Left cardiac atrium (tissue), 4 donors: ENCODE results near the gene ATP13A5. TPM values are rescaled to one million over a fixed set of nuclear protein-coding genes. Genes with fewer than 3 reads are reported as not detected.

Source experiments
- ATAC-seq, 2 donors: fragments of 200-7000 bp; cut with Tn5 transposase; one replicate each; pipeline ENCODE4 v1.9.1; 2020; ENCODE audit warnings: mild to moderate bottlenecking in 2 of 2, moderate library complexity in 2 of 2
- DNase-seq: peaks from one replicate; pipeline ENCODE4 v3.0.0-alpha.2; 2020
- intact Hi-C, 2 donors: fragments of 100-400 bp; cut with DNase I; formaldehyde crosslinking; loops; one replicate each; pipeline versions ENCODE4 v1.14.1 to v1.15.1; 2022 to 2023
- long read RNA-seq: library from polyadenylated mRNA; unstranded; transcript quantifications from one replicate; pipeline ENCODE4 v2.0.0, GENCODE V29; 2021
- total RNA-seq, 2 donors: library from RNA; stranded (reverse); fragmentation: NEBNext Ultra II Directional; extraction: Animal tissue kit (Norgen Biotek cat#: 25700); gene quantifications; one replicate each; pipeline ENCODE4 v1.2.1, GENCODE V29; 2021
- donor health status: DM: no; HTN: yes; CAD: no.
- donor health status: DM: no; HTN: yes; CAD: no; lungs with severe emphysema.
- donor health status: DM: yes; HTN: yes; CAD: no.
- donor health status: Dilated cardiomyopathy.

The ATP13A5 gene, protein sequence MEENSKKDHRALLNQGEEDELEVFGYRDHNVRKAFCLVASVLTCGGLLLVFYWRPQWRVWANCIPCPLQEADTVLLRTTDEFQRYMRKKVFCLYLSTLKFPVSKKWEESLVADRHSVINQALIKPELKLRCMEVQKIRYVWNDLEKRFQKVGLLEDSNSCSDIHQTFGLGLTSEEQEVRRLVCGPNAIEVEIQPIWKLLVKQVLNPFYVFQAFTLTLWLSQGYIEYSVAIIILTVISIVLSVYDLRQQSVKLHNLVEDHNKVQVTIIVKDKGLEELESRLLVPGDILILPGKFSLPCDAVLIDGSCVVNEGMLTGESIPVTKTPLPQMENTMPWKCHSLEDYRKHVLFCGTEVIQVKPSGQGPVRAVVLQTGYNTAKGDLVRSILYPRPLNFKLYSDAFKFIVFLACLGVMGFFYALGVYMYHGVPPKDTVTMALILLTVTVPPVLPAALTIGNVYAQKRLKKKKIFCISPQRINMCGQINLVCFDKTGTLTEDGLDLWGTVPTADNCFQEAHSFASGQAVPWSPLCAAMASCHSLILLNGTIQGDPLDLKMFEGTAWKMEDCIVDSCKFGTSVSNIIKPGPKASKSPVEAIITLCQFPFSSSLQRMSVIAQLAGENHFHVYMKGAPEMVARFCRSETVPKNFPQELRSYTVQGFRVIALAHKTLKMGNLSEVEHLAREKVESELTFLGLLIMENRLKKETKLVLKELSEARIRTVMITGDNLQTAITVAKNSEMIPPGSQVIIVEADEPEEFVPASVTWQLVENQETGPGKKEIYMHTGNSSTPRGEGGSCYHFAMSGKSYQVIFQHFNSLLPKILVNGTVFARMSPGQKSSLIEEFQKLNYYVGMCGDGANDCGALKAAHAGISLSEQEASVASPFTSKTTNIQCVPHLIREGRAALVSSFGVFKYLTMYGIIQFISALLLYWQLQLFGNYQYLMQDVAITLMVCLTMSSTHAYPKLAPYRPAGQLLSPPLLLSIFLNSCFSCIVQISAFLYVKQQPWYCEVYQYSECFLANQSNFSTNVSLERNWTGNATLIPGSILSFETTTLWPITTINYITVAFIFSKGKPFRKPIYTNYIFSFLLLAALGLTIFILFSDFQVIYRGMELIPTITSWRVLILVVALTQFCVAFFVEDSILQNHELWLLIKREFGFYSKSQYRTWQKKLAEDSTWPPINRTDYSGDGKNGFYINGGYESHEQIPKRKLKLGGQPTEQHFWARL
- total RNA-seq, result not detected
- long read RNA-seq, result 0 reads

GRCh38 chr3:193378706-193379105 lies at the start of gene ATP13A5:
TSS of gene ATP13A5 (minus strand) at chr3:193378753. CDS start at chr3:193378725, 28 bp downstream.
- intact Hi-C loops, result no loop called here
- DNase-seq (no peak), ATAC-seq (no peak)

DNA sequence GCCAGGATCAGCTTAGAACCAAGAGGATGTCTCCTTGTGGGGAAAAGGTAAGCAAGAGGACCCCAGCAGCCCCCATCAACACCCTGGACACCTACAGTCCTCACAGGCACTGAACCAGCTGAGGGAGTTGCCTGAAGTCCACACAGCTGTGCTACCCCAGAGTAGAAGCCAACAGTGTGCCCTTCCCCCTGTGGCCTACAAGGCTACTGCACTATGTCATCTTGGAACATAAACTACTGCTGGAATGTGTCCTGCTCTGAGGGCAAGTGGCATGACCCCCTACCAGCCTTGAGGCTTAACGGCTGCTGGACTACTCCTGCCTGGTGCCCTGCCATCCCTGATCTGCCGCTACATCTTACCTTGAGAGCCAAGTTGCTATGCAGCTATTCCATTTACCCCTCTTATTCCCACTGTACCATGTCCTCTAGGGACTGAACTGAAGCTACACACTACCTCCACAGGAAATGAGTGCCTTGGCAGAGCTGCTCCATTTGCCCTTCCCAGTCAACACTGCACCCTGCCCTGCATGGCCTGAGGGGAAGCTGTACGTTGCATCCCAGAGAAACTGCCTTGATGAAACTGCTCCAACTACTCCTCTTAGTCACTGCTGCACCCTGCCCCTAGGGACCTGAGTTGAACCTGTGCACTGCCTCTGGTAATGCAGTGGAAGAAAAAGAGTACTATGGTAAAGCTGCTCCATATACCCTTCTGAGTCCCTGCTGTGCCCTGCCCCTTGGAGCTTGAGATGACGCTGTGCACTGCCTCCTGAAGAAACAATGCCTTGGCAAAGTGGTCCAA lies 40.2 kb upstream of the ATP13A5 start:
- no peak for DNase-seq
- ATAC-seq, result no peak
- intact Hi-C loops, result no loop called here

DNA sequence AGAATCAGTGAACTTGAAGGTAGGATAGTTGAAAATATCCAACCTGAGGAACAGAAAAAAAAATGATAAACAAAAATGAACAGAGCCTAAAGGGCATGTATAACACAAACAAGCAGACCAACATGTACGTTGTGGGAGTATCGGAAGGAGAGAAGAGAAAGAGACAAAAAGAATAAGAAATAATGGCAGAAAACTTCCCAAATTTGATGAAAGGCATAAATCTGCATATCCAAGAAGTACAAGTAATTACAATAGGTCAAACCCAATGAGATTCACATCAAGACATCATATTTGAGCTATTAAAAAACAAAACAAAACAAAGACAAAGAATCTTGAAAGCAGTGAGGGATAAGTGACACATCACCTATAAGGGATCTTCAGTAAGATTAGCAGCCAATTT lies 38.1 kb upstream of the ATP13A5 start:
- intact Hi-C loops, result no loop called here
- DNase-seq (no peak), ATAC-seq (no peak)

DNA sequence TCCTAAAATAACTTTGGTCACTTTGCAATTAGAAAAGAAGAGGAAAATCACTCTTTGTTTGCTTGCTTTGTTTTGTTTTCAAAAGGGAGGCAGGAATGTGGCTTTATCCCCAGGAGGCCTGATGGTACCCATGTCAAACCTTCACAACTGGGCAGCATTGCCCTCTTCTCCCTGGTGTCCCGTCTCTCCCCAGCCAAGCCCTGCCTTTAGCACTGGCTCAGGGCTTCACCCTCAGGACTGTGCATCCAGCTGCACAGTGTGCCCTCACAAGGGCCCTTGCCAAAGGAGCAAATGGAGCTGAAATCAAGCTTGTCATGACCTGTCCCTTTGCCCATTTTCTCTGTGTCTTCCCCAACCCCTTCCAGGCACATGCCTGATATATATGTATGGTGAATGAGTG lies 29.1 kb upstream of the ATP13A5 start:
- DNase-seq (no peak), ATAC-seq (no peak)
- intact Hi-C loops, result no loop called here

DNA sequence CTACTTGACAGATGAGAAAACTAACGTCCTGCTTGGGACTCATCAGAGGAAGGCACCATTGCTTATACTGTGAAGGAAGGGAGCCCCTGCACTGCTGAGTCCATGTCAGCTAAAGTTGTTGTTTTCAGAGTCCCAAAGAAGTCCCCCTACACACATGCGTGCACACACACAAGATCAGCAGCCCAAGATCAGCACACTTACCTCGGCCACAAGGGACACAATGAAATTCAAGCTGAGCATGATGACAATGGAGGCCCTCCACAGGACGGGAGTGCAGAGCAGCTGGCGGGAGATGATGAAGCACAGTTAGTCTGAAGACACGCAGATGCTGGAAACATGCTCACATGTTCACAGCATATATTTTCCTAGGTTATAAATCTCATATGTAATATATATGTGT lies 28.6 kb upstream of the ATP13A5 start:
- no peak for ATAC-seq
- no peak for DNase-seq
- intact Hi-C loops, result no loop called here

DNA sequence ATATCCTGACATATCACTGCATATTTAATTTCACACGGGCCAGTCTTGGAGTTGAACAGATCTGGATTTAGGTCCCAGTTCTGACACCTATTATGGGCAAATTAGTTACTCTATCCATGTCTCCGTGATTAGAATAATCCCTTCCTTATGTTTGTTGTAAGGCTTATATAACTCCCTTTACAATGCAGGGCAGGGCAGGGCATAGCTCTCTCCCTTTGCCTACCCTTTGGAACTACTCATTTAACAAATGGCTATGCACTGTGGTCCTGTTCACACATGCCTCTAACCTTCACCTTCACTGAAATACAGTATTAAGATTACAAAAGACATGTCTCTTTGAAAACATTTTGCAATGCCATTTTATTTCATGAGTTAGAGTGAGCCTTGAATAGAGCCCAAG lies 24.8 kb upstream of the ATP13A5 start:
- intact Hi-C loops, result no loop called here
- ATAC-seq (no peak), DNase-seq (no peak)

DNA sequence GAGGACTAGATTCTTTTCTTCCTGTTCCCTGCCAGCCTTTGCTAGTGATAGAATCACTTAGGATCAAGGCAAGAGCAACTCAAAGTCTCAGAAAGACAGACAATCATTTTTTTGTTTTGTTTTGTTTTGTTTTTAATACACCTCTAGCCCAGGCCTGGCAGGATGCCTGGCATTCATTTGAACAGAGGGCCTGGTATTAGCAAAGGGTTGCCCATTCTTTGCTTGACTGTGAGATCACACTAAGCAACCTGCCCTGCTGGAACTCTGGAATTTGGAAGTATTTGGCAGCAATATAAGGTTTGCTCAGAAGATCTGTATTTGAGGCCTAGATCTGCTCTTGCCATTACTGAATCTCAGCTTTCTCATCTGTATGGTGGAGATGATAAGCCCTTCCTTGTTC lies 21.8 kb upstream of the ATP13A5 start:
- intact Hi-C loops, result no loop called here
- DNase-seq, result no peak
- ATAC-seq, result no peak

- DNase-seq (no peak), ATAC-seq (peak in 1 of 2 donors; percentile 54)
- intact Hi-C loops, result no loop called here
Observed at GRCh38 chr3:193396451-193397244, 18.1 kb upstream of the ATP13A5 start.

DNA sequence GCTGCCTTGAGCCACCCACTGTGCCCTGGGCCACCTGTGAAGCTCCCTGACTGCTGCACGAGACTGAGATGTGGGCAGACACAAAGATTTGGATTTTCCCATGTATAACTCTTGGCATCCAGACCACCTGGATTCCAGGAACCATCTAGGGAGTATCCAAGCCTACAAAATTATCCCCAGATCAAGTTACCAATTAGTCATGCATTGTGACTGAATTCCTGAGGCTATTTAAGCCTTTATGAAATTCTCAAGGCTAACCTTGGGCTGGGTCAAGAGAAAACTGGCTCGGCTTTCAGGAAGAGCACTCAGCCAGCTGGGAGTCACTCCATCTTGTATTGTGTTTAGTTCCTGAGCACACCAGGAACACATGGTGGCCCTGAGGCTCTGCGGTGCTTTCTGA lies 13.3 kb upstream of the ATP13A5 start:
- ATAC-seq, result no peak
- no peak for DNase-seq
- intact Hi-C loops, result no loop called here

- no peak for ATAC-seq
- intact Hi-C loops, result no loop called here
- no peak for DNase-seq
Observed at GRCh38 chr3:193389335-193389734, 10.8 kb upstream of the ATP13A5 start.

GRCh38 chr3:193388361-193388760 lies 9.8 kb upstream of the ATP13A5 start:
- ATAC-seq (no peak), DNase-seq (no peak)
- intact Hi-C loops, result no loop called here

DNA sequence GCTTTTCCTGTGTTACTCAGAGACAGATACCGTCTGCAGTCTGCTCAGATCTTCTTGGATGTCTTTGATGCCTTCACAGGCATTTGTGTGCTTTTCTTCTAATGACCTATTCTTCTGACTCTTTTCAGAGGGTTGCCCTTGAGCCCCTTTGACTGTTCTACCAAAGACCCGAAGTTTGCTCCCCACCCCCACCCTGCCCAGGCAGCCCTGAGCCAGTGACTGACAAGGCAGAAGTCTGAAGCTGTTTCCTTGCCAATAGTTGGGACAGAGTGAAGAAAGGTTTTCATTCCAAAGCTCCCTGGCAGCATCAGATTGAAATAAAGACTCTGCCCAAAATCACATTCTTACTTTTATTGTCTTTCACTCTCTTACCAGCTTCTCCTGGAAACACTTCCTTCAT lies 9.0 kb upstream of the ATP13A5 start:
- intact Hi-C loops, result no loop called here
- ATAC-seq (no peak), DNase-seq (no peak)

GRCh38 chr3:193377591-193377990 lies 962 bp downstream of the ATP13A5 start:
- ATAC-seq, result no peak
- intact Hi-C loops, result no loop called here
- no peak for DNase-seq

- DNase-seq, result no peak
- ATAC-seq, result no peak
- intact Hi-C loops, result no loop called here
Observed at GRCh38 chr3:193375614-193376013, 2.9 kb downstream of the ATP13A5 start.

- no peak for ATAC-seq
- no peak for DNase-seq
- intact Hi-C loops, result no loop called here
Observed at GRCh38 chr3:193372783-193373182, 5.8 kb downstream of the ATP13A5 start.

GRCh38 chr3:193367868-193368267 lies 10.7 kb downstream of the ATP13A5 start:
- ATAC-seq, result no peak

GRCh38 chr3:193357291-193357690 lies 21.3 kb downstream of the ATP13A5 start:
- intact Hi-C loops, result no loop called here
- ATAC-seq, result no peak
- no peak for DNase-seq

More at GRCh38 chr3:193367868-193368267, 10.7 kb downstream of the ATP13A5 start:
- DNase-seq, result no peak
- intact Hi-C loops, result no loop called here

- intact Hi-C loops, result no loop called here
- ATAC-seq, result no peak
- no peak for DNase-seq
Observed at GRCh38 chr3:193354423-193354822, 24.1 kb downstream of the ATP13A5 start.
